ENCODE measurements around the gene BAMBI.
A peak's percentile ranks its signal among the peaks of the same experiment; 100 is the strongest.

Gene BAMBI, protein sequence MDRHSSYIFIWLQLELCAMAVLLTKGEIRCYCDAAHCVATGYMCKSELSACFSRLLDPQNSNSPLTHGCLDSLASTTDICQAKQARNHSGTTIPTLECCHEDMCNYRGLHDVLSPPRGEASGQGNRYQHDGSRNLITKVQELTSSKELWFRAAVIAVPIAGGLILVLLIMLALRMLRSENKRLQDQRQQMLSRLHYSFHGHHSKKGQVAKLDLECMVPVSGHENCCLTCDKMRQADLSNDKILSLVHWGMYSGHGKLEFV

GRCh38 chr10:28676968-28677887, at the start of gene BAMBI:
BAMBI (plus strand) TSS chr10:28677521; CDS start chr10:28677898, 377 bp downstream.
- Histone ChIP-seq H3K36me3 (no peaks in the 10 kb centered on the region), H3K4me3 (ENCODE audit: low read depth, low read length) (peak within 1 kb of the TSS; percentile 60), H3K9me3 (ENCODE audit: severe bottlenecking) (no peaks in the 10 kb centered on the region), H3K27me3 (ENCODE audit: insufficient read depth, low read depth, severe bottlenecking) (no peaks in the 10 kb centered on the region), H3K27ac (peak within 1 kb of the TSS; percentile 76)
- peak; percentile 79 for DNase-seq
- peak; percentile 20; the same call in 1 of the 2 replicates for TF ChIP-seq CTCF (IDR thresholded peaks at IDR 0.05; ENCODE audit: low read depth, low read length)

- H3K36me3 ChIP-seq, result no peaks in the 10 kb centered on the region
- H3K27me3 ChIP-seq (ENCODE audit: insufficient read depth, low read depth, severe bottlenecking), result no peaks in the 10 kb centered on the region
- peak; percentile 70 for TF ChIP-seq CTCF (IDR thresholded peaks at IDR 0.05; ENCODE audit: low read depth, low read length)
- no peaks in the 10 kb centered on the region for H3K9me3 ChIP-seq (ENCODE audit: severe bottlenecking)
- no peak overlapping the region for H3K4me3 ChIP-seq (ENCODE audit: low read depth, low read length)
- no peak overlapping the region for H3K27ac ChIP-seq
- DNase-seq, result peak; percentile 61
Observed at GRCh38 chr10:28628184-28628893, 49.0 kb upstream of the BAMBI start.

DNA sequence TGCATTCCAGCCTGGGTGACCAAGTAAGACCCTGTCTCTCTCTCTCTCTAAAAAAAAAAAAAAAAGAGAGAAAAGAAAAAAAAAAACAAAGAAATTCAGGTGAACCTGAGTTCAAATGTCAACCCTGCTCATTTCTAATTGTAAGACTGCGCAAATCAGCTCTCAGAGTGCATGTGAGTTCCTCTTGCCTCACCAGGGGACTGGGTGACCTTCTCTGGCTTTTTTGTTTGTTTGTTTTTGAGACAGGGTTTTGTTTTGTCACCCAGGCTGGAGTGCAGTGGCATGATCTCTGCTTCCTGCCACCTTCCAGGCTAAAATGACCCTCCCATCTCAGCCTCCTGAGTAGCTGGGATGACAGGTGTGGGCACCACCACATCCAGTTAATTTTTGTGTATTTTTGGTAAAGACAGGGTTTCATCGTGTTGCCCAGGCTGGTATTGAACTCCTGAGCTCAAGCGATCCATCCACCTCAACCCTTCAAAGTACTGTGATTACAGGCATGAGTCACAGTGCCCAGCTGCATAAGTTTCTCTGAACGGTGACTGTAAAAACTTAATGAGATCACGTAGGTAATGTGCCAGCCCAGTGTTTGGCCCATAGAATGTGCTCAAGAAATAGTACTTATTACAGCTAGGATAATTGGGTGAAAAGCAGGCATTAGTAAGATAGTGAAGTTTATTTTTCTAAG, 45.3 kb upstream of the BAMBI start:
- no peak for TF ChIP-seq CTCF (IDR thresholded peaks at IDR 0.05; ENCODE audit: low read depth, low read length)
- no peak for DNase-seq
- H3K27me3 ChIP-seq (ENCODE audit: insufficient read depth, low read depth, severe bottlenecking), result no peaks in the 10 kb centered on the region
- no peaks in the 10 kb centered on the region for H3K36me3 ChIP-seq
- no peak overlapping the region for H3K27ac ChIP-seq
- no peak overlapping the region for H3K4me3 ChIP-seq (ENCODE audit: low read depth, low read length)
- no peaks in the 10 kb centered on the region for H3K9me3 ChIP-seq (ENCODE audit: severe bottlenecking)

GRCh38 chr10:28632584-28632945, 44.8 kb upstream of the BAMBI start:
- Histone ChIP-seq H3K9me3 (ENCODE audit: severe bottlenecking) (no peaks in the 10 kb centered on the region), H3K36me3 (no peaks in the 10 kb centered on the region), H3K4me3 (ENCODE audit: low read depth, low read length) (no peak overlapping the region), H3K27me3 (ENCODE audit: insufficient read depth, low read depth, severe bottlenecking) (no peaks in the 10 kb centered on the region), H3K27ac (no peak overlapping the region)
- no peak for DNase-seq
- no peak for TF ChIP-seq CTCF (IDR thresholded peaks at IDR 0.05; ENCODE audit: low read depth, low read length)

- Histone ChIP-seq H3K27ac (no peak overlapping the region), H3K9me3 (ENCODE audit: severe bottlenecking) (no peaks in the 10 kb centered on the region), H3K27me3 (ENCODE audit: insufficient read depth, low read depth, severe bottlenecking) (no peaks in the 10 kb centered on the region), H3K4me3 (ENCODE audit: low read depth, low read length) (no peak overlapping the region), H3K36me3 (no peaks in the 10 kb centered on the region)
- DNase-seq, result no peak
- no peak for TF ChIP-seq CTCF (IDR thresholded peaks at IDR 0.05; ENCODE audit: low read depth, low read length)
Observed at GRCh38 chr10:28633750-28634149, 43.6 kb upstream of the BAMBI start.
